ENCODE results near the gene MOSMO. TPM values are rescaled to one million over a fixed set of nuclear protein-coding genes. Genes with fewer than 3 reads are reported as not detected.

Gene MOSMO
- polyA plus RNA-seq, 1 of the 3 experiments (the other 2 are of a cell fraction), result 8.0 TPM

DNA sequence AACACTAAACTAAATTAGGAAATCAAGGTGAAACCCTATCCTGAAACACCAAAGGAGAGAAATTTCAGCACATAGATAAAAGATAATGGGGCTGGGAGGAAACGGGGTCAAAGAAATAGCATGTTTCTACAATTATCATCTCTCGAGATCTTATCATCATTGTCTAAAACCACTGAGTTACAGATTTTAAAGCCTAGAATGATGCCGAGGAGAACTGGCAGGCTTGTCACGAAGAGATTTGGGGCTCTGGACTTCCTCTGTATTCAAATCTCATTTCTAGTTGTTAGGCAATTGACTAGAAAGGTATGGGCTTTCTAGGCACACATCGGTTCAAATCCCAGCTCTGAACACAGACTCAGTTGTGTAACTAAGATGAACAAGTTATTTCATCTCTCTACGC is 16.3 kb upstream of the MOSMO start:
- ChIA-PET CTCF (interaction anchor here (2.0 to 14.2 kb wide), 4 partner anchors 9 to 197 kb away, joined by 5 to 209 read pairs (median 12); partner anchors contain the start of gene PDZD9), POLR2A (no interaction called here)
- Histone ChIP-seq H2AFZ (ENCODE audit: low read depth) (no peak overlapping the region), H3K27ac (ENCODE audit: low read depth in 2 of 2, low read length in 1 of 2) (no peak overlapping the region), H3K4me2 (no peak overlapping the region), H3F3A (replicated peaks; ENCODE audit: insufficient read depth) (no peaks in the 10 kb centered on the region), H3K36me3 (replicated peaks in 1 of 2; ENCODE audit: control insufficient read depth in 1 of 2, insufficient read depth in 2 of 2, low read length in 1 of 2) (no peaks in the 10 kb centered on the region), H3K4me3 (ENCODE audit: low read depth in 2 of 2, low read length in 1 of 2) (no peak overlapping the region), H3K9ac (no peak overlapping the region), H3K9me2 (no peaks in the 10 kb centered on the region), H4K20me1 (ENCODE audit: insufficient read depth) (no peaks in the 10 kb centered on the region), H3K27me3 (ENCODE audit: insufficient read depth) (no peaks in the 10 kb centered on the region), H3K79me2 (ENCODE audit: insufficient read depth) (no peaks in the 10 kb centered on the region), H3K9me3 (no peaks in the 10 kb centered on the region), H3K4me1 (ENCODE audit: control insufficient read depth in 1 of 2, insufficient read depth in 2 of 2, low read depth in 1 of 2, low read length in 1 of 2) (peaks cover 0 to 4% of the 10 kb centered on the region in 2 experiments; a peak in 1 of 4 replicates)
- WGBS (ENCODE audit: low lambda C conversion rate), result 68% methylated on average over 6 of the region's 6 CpGs
- DNase-seq, result no peak
- TF ChIP-seq MEF2A (IDR thresholded peaks at IDR 0.05; ENCODE audit: borderline replicate concordance, low read depth) (no peak), GATA2 (CRISPR knock-in tag; IDR thresholded peaks at IDR 0.05) (no peak), FOXJ3 (CRISPR knock-in tag; IDR thresholded peaks at IDR 0.05) (no peak), TAF1 (IDR thresholded peaks at IDR 0.05; ENCODE audit: borderline replicate concordance, low read depth, low read length) (no peak), RFX5 (IDR thresholded peaks at IDR 0.05; ENCODE audit: low read length) (no peak)
- TF ChIP-seq, protein P1, sequence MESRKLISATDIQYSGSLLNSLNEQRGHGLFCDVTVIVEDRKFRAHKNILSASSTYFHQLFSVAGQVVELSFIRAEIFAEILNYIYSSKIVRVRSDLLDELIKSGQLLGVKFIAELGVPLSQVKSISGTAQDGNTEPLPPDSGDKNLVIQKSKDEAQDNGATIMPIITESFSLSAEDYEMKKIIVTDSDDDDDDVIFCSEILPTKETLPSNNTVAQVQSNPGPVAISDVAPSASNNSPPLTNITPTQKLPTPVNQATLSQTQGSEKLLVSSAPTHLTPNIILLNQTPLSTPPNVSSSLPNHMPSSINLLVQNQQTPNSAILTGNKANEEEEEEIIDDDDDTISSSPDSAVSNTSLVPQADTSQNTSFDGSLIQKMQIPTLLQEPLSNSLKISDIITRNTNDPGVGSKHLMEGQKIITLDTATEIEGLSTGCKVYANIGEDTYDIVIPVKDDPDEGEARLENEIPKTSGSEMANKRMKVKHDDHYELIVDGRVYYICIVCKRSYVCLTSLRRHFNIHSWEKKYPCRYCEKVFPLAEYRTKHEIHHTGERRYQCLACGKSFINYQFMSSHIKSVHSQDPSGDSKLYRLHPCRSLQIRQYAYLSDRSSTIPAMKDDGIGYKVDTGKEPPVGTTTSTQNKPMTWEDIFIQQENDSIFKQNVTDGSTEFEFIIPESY (IDR thresholded peaks at IDR 0.05; ENCODE audit: borderline replicate concordance, low read depth), result no peak

DNA sequence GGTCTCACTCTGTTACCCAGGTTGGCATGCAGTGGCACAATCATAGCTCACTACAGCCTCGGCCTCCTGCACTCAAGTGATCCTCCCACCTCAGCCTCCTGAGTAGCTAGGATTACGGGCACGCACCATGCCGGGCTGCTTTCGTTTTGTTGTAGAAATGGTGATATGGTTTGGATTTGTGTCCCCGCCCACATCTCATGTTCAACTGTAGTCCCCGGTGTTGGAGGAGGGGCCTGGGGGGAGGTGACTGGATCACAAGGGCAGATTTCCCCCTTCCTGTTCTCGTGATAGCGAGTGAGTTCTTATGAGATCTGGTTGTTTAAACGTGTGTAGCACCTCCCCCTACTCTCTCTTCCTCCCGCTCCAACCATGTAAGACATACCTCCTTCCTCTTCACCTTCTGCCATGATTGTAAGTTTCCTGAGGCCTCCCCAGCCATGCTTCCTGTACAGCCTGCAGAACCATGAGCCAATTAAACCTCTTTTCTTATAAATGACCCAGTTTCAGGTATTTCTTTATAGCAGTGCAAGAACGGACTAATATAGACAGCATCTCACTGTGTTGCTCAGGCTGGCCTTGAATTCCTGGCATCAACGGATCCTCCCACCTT is 12.9 kb upstream of the MOSMO start:
- H3K9me3 ChIP-seq, result no peaks in the 10 kb centered on the region
- no peak for DNase-seq
- H3K36me3 ChIP-seq (replicated peaks in 1 of 2; ENCODE audit: control insufficient read depth in 1 of 2, insufficient read depth in 2 of 2, low read length in 1 of 2), result no peaks in the 10 kb centered on the region
- H3K4me2 ChIP-seq, result no peak overlapping the region
- H3F3A ChIP-seq (replicated peaks; ENCODE audit: insufficient read depth), result no peaks in the 10 kb centered on the region
- POLR2A ChIA-PET, result no interaction called here
- 87% methylated on average over 13 of the region's 13 CpGs for WGBS (ENCODE audit: low lambda C conversion rate)
- TF ChIP-seq TAF1 (IDR thresholded peaks at IDR 0.05; ENCODE audit: borderline replicate concordance, low read depth, low read length), result no peak
- TF ChIP-seq FOSL2 (IDR thresholded peaks at IDR 0.05; ENCODE audit: borderline replicate concordance, low read depth), result no peak
- TF ChIP-seq, protein P2, sequence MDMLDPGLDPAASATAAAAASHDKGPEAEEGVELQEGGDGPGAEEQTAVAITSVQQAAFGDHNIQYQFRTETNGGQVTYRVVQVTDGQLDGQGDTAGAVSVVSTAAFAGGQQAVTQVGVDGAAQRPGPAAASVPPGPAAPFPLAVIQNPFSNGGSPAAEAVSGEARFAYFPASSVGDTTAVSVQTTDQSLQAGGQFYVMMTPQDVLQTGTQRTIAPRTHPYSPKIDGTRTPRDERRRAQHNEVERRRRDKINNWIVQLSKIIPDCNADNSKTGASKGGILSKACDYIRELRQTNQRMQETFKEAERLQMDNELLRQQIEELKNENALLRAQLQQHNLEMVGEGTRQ (IDR thresholded peaks at IDR 0.05; ENCODE audit: borderline replicate concordance, low read depth, low read length), result no peak
- TF ChIP-seq, protein P3, sequence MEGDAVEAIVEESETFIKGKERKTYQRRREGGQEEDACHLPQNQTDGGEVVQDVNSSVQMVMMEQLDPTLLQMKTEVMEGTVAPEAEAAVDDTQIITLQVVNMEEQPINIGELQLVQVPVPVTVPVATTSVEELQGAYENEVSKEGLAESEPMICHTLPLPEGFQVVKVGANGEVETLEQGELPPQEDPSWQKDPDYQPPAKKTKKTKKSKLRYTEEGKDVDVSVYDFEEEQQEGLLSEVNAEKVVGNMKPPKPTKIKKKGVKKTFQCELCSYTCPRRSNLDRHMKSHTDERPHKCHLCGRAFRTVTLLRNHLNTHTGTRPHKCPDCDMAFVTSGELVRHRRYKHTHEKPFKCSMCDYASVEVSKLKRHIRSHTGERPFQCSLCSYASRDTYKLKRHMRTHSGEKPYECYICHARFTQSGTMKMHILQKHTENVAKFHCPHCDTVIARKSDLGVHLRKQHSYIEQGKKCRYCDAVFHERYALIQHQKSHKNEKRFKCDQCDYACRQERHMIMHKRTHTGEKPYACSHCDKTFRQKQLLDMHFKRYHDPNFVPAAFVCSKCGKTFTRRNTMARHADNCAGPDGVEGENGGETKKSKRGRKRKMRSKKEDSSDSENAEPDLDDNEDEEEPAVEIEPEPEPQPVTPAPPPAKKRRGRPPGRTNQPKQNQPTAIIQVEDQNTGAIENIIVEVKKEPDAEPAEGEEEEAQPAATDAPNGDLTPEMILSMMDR (IDR thresholded peaks at IDR 0.05), result no peak
- no peak for TF ChIP-seq SIN3A (IDR thresholded peaks at IDR 0.05; ENCODE audit: borderline replicate concordance, low read depth, low read length)
- no peak for TF ChIP-seq RFX5 (IDR thresholded peaks at IDR 0.05; ENCODE audit: low read length)
- TF ChIP-seq, protein P1 (IDR thresholded peaks at IDR 0.05; ENCODE audit: borderline replicate concordance, low read depth), result no peak
- TF ChIP-seq NRF1 (IDR thresholded peaks at IDR 0.05; ENCODE audit: low read depth, low read length), result no peak
- TF ChIP-seq JUND (IDR thresholded peaks at IDR 0.05), result no peak
- TF ChIP-seq, protein P4, sequence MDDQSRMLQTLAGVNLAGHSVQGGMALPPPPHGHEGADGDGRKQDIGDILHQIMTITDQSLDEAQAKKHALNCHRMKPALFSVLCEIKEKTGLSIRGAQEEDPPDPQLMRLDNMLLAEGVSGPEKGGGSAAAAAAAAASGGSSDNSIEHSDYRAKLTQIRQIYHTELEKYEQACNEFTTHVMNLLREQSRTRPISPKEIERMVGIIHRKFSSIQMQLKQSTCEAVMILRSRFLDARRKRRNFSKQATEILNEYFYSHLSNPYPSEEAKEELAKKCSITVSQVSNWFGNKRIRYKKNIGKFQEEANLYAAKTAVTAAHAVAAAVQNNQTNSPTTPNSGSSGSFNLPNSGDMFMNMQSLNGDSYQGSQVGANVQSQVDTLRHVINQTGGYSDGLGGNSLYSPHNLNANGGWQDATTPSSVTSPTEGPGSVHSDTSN (IDR thresholded peaks at IDR 0.05), result no peak
- no peaks in the 10 kb centered on the region; a peak in 1 of 4 replicates for H3K4me1 ChIP-seq (ENCODE audit: control insufficient read depth in 1 of 2, insufficient read depth in 2 of 2, low read depth in 1 of 2, low read length in 1 of 2)
- H3K79me2 ChIP-seq (ENCODE audit: insufficient read depth), result no peaks in the 10 kb centered on the region
- H3K4me3 ChIP-seq (ENCODE audit: low read depth in 2 of 2, low read length in 1 of 2), result no peak overlapping the region
- no peaks in the 10 kb centered on the region for H4K20me1 ChIP-seq (ENCODE audit: insufficient read depth)
- H2AFZ ChIP-seq (ENCODE audit: low read depth), result no peak overlapping the region
- no peaks in the 10 kb centered on the region for H3K27me3 ChIP-seq (ENCODE audit: insufficient read depth)
- no peak overlapping the region for H3K9ac ChIP-seq
- no peaks in the 10 kb centered on the region for H3K9me2 ChIP-seq
- H3K27ac ChIP-seq (ENCODE audit: low read depth in 2 of 2, low read length in 1 of 2), result no peak overlapping the region
- CTCF ChIA-PET, result interaction anchor here (0.8 to 14.2 kb wide), 2 partner anchors 83 to 194 kb away, joined by 4 to 209 read pairs; no protein-coding TSS in a partner anchor
